ENCODE measurements around the gene CD22. TPM values are rescaled to one million over a fixed set of nuclear protein-coding genes. Genes with fewer than 3 reads are reported as not detected.
"Not testable (repeated sequence)": the region's sequence is repeated elsewhere in the genome, so short reads cannot be mapped to it uniquely, and the experiment has no call there.

CD22 gene
- total RNA-seq, 1 donor from 2014 or later: 4.7 TPM

- H3K27me3 Mint-ChIP-seq (ENCODE audit: insufficient read depth): peaks cover 33% of the 10 kb centered on the region
- DNase-seq (ENCODE audit: low spot score): no peak
- intact Hi-C loops (cut with micrococcal nuclease): no loop called here
- no peaks in the 10 kb centered on the region for H3K4me1 Mint-ChIP-seq (ENCODE audit: low read depth)
- no peaks in the 10 kb centered on the region for H3K36me3 Mint-ChIP-seq (ENCODE audit: low read depth)
- H3K27ac Mint-ChIP-seq: no peak overlapping the region
- H3K4me3 Mint-ChIP-seq: no peak overlapping the region
- H3K9me3 Mint-ChIP-seq: no peaks in the 10 kb centered on the region
These were observed 34.9 kb downstream of the CD22 start for GRCh38 chr19:35363711-35364425.

- no peaks in the 10 kb centered on the region for H3K4me1 Mint-ChIP-seq (ENCODE audit: low read depth)
- peaks cover 38% of the 10 kb centered on the region for H3K27me3 Mint-ChIP-seq (ENCODE audit: insufficient read depth)
- intact Hi-C loops (cut with micrococcal nuclease): no loop called here
- DNase-seq (ENCODE audit: low spot score): no peak
- no peak overlapping the region for H3K4me3 Mint-ChIP-seq
- H3K27ac Mint-ChIP-seq: no peak overlapping the region
- no peaks in the 10 kb centered on the region for H3K9me3 Mint-ChIP-seq
- no peaks in the 10 kb centered on the region for H3K36me3 Mint-ChIP-seq (ENCODE audit: low read depth)
These were observed 36.3 kb downstream of the CD22 start for GRCh38 chr19:35365303-35365702.

- no peak for DNase-seq (ENCODE audit: low spot score)
- Mint-ChIP-seq H3K27me3 (ENCODE audit: insufficient read depth) (peaks cover 29% of the 10 kb centered on the region), H3K9me3 (no peaks in the 10 kb centered on the region), H3K27ac (no peak overlapping the region), H3K4me3 (no peak overlapping the region), H3K36me3 (ENCODE audit: low read depth) (no peaks in the 10 kb centered on the region), H3K4me1 (ENCODE audit: low read depth) (no peaks in the 10 kb centered on the region)
- intact Hi-C loops (cut with micrococcal nuclease): no loop called here
These were observed 39.4 kb downstream of the CD22 start for GRCh38 chr19:35368378-35368777.

GRCh38 chr19:35369522-35369921 lies 40.5 kb downstream of the CD22 start:
- Mint-ChIP-seq H3K4me1 (ENCODE audit: low read depth) (no peaks in the 10 kb centered on the region), H3K9me3 (no peaks in the 10 kb centered on the region), H3K27ac (no peak overlapping the region), H3K36me3 (ENCODE audit: low read depth) (no peaks in the 10 kb centered on the region), H3K4me3 (no peak overlapping the region), H3K27me3 (ENCODE audit: insufficient read depth) (peaks cover 29% of the 10 kb centered on the region)
- DNase-seq (ENCODE audit: low spot score): no peak
- intact Hi-C loops (cut with micrococcal nuclease): no loop called here

- DNase-seq (ENCODE audit: low spot score): no peak
- no peaks in the 10 kb centered on the region for H3K9me3 Mint-ChIP-seq
- peaks cover 6% of the 10 kb centered on the region for H3K4me1 Mint-ChIP-seq (ENCODE audit: low read depth)
- intact Hi-C loops (cut with micrococcal nuclease): no loop called here
- no peak within 1 kb of the TSS for H3K4me3 Mint-ChIP-seq
- H3K36me3 Mint-ChIP-seq (ENCODE audit: low read depth): no peaks in the 10 kb centered on the region
- peaks cover 35% of the 10 kb centered on the region for H3K27me3 Mint-ChIP-seq (ENCODE audit: insufficient read depth)
- H3K27ac Mint-ChIP-seq: no peak within 1 kb of the TSS
These were observed 41.7 kb downstream of the CD22 start, which contains the start of gene GPR42 for GRCh38 chr19:35370722-35371121. Gene GPR42 (plus strand): TSS chr19:35371068. CDS start chr19:35371360, 292 bp downstream.

GRCh38 chr19:35373492-35373891 lies 44.5 kb downstream of the CD22 start:
- Mint-ChIP-seq H3K27ac (no peak overlapping the region), H3K9me3 (no peaks in the 10 kb centered on the region)

GRCh38 chr19:35374031-35374430 lies 45.0 kb downstream of the CD22 start:
- H3K36me3 Mint-ChIP-seq (ENCODE audit: low read depth); intact Hi-C loops (cut with micrococcal nuclease); DNase-seq (ENCODE audit: low spot score); H3K9me3 Mint-ChIP-seq; H3K4me3 Mint-ChIP-seq: not testable (repeated sequence)
- Mint-ChIP-seq H3K27me3 (ENCODE audit: insufficient read depth) (peaks cover 13% of the 10 kb centered on the region), H3K4me1 (ENCODE audit: low read depth) (peaks cover 11% of the 10 kb centered on the region), H3K27ac (peak overlapping the region; percentile 8)

More at GRCh38 chr19:35373492-35373891, 44.5 kb downstream of the CD22 start:
- Mint-ChIP-seq H3K4me1 (ENCODE audit: low read depth) (peaks cover 11% of the 10 kb centered on the region), H3K4me3 (no peak overlapping the region), H3K27me3 (ENCODE audit: insufficient read depth) (peaks cover 17% of the 10 kb centered on the region), H3K36me3 (ENCODE audit: low read depth) (no peaks in the 10 kb centered on the region)
- intact Hi-C loops (cut with micrococcal nuclease): no loop called here
- DNase-seq (ENCODE audit: low spot score): no peak

GRCh38 chr19:35375505-35376307 lies 46.7 kb downstream of the CD22 start:
- Mint-ChIP-seq H3K9me3 (no peaks in the 10 kb centered on the region), H3K27me3 (ENCODE audit: insufficient read depth) (peaks cover 11% of the 10 kb centered on the region), H3K36me3 (ENCODE audit: low read depth) (no peaks in the 10 kb centered on the region), H3K4me1 (ENCODE audit: low read depth) (peaks cover 11% of the 10 kb centered on the region), H3K4me3 (no peak overlapping the region), H3K27ac (no peak overlapping the region)
- DNase-seq (ENCODE audit: low spot score): no peak
- intact Hi-C loops (cut with micrococcal nuclease): no loop called here

GRCh38 chr19:35377656-35378055 lies 48.7 kb downstream of the CD22 start:
- H3K27ac Mint-ChIP-seq: no peak overlapping the region
- intact Hi-C loops (cut with micrococcal nuclease): no loop called here
- peaks cover 11% of the 10 kb centered on the region for H3K27me3 Mint-ChIP-seq (ENCODE audit: insufficient read depth)

GRCh38 chr19:35378356-35378755 lies 49.4 kb downstream of the CD22 start:
- intact Hi-C loops (cut with micrococcal nuclease): no loop called here
- no peaks in the 10 kb centered on the region for H3K36me3 Mint-ChIP-seq (ENCODE audit: low read depth)
- H3K4me3 Mint-ChIP-seq: no peak overlapping the region
- H3K27ac Mint-ChIP-seq: no peak overlapping the region
- DNase-seq (ENCODE audit: low spot score): no peak
- H3K9me3 Mint-ChIP-seq: peaks cover 3% of the 10 kb centered on the region
- peaks cover 11% of the 10 kb centered on the region for H3K4me1 Mint-ChIP-seq (ENCODE audit: low read depth)
- H3K27me3 Mint-ChIP-seq (ENCODE audit: insufficient read depth): peaks cover 15% of the 10 kb centered on the region

More at GRCh38 chr19:35377656-35378055, 48.7 kb downstream of the CD22 start:
- H3K9me3 Mint-ChIP-seq: peaks cover under 1% of the 10 kb centered on the region
- H3K4me3 Mint-ChIP-seq: no peak overlapping the region
- peaks cover 11% of the 10 kb centered on the region for H3K4me1 Mint-ChIP-seq (ENCODE audit: low read depth)
- no peak for DNase-seq (ENCODE audit: low spot score)
- H3K36me3 Mint-ChIP-seq (ENCODE audit: low read depth): no peaks in the 10 kb centered on the region

GRCh38 chr19:35379545-35379944 lies 50.6 kb downstream of the CD22 start:
- H3K27ac Mint-ChIP-seq; H3K4me3 Mint-ChIP-seq; intact Hi-C loops (cut with micrococcal nuclease); H3K36me3 Mint-ChIP-seq (ENCODE audit: low read depth); DNase-seq (ENCODE audit: low spot score); H3K9me3 Mint-ChIP-seq: not testable (repeated sequence)
- H3K4me1 Mint-ChIP-seq (ENCODE audit: low read depth): peaks cover 11% of the 10 kb centered on the region
- H3K27me3 Mint-ChIP-seq (ENCODE audit: insufficient read depth): peaks cover 15% of the 10 kb centered on the region

GRCh38 chr19:35379992-35380391 lies 51.0 kb downstream of the CD22 start:
- Mint-ChIP-seq H3K4me1 (ENCODE audit: low read depth) (peaks cover 6% of the 10 kb centered on the region), H3K27me3 (ENCODE audit: insufficient read depth) (peaks cover 13% of the 10 kb centered on the region), H3K9me3 (peaks cover 7% of the 10 kb centered on the region), H3K36me3 (ENCODE audit: low read depth) (no peaks in the 10 kb centered on the region), H3K27ac (no peak overlapping the region), H3K4me3 (no peak overlapping the region)
- DNase-seq (ENCODE audit: low spot score): no peak
- intact Hi-C loops (cut with micrococcal nuclease): no loop called here

GRCh38 chr19:35380450-35381124 lies 51.6 kb downstream of the CD22 start:
- DNase-seq (ENCODE audit: low spot score): no peak
- intact Hi-C loops (cut with micrococcal nuclease): no loop called here
- no peak overlapping the region for H3K4me3 Mint-ChIP-seq
- peaks cover 5% of the 10 kb centered on the region for H3K4me1 Mint-ChIP-seq (ENCODE audit: low read depth)
- H3K9me3 Mint-ChIP-seq: peaks cover 7% of the 10 kb centered on the region
- peaks cover 10% of the 10 kb centered on the region for H3K27me3 Mint-ChIP-seq (ENCODE audit: insufficient read depth)
- H3K36me3 Mint-ChIP-seq (ENCODE audit: low read depth): no peaks in the 10 kb centered on the region
- no peak overlapping the region for H3K27ac Mint-ChIP-seq

Measured in activated T-helper 1 cell treated with anti-CD3 and anti-CD28 coated beads, Interleukin-12 subunit alpha, Interleukin-12 subunit beta, Interleukin-2, Interleukin-4 antibody, amounts not matched to agents 30 ng/mL and 10 ng/mL and 1 ng/mL, durations not matched to agents 14 hours and 24 hours and 36 hours (primary cell).